ENCODE measurements around the gene ANKFN1.

- no peak for TF ChIP-seq CTCF (conservative IDR thresholded peaks at IDR 0.05)
- no peak for TF ChIP-seq ZFX (IDR thresholded peaks at IDR 0.05)
Measured at GRCh38 chr17:56213031-56213430, 59.8 kb downstream of the ANKFN1 start.

Data from C4-2B (cell line).